Kidney (tissue), 14 donors: ENCODE results near the gene IP6K3. TPM values are rescaled to one million over a fixed set of nuclear protein-coding genes. Genes with fewer than 3 reads are reported as not detected.

Experiments
- DNase-seq, 5 donors: peaks; one replicate each; pipeline ENCODE4 v3.0.0-alpha.2; 2013 to 2020
- FAIRE-seq: peaks from 2 replicates; lab custom pipeline; 2012; peaks lifted over from hg19 to GRCh38; lab: Jason Lieb, UNC
- H3K27ac ChIP-seq, 2 donors: one replicate each; pipeline ENCODE4 v1.7.0; 2013; ENCODE audit warnings: low read depth in 2 of 2, low read length in 2 of 2, inconsistent platforms in 1 of 2
- H3K27me3 ChIP-seq: one replicate; pipeline ENCODE4 v1.7.1; 2013; ENCODE audit warnings: low read length, inconsistent platforms; ENCODE audit not compliant: control insufficient read depth, insufficient read depth
- H3K36me3 ChIP-seq, 3 donors: one replicate each; pipeline versions ENCODE4 v1.7.0 to v1.7.1; 2013; ENCODE audit warnings: low read length in 3 of 3, control low read depth in 1 of 3, inconsistent platforms in 1 of 3; ENCODE audit not compliant: insufficient read depth in 3 of 3, control insufficient read depth in 2 of 3
- H3K4me1 ChIP-seq, 3 donors: one replicate each; pipeline versions ENCODE4 v1.7.0 to v1.7.1; 2013; ENCODE audit warnings: low read length in 3 of 3, inconsistent platforms in 1 of 3, low read depth in 1 of 3; ENCODE audit not compliant: control insufficient read depth in 2 of 3, insufficient read depth in 2 of 3
- H3K4me3 ChIP-seq, 3 donors: one replicate each; pipeline versions ENCODE4 v1.7.0 to v1.8.1; 2013; ENCODE audit warnings: low read length in 3 of 3, control low read depth in 1 of 3, inconsistent platforms in 1 of 3
- H3K9ac ChIP-seq, 3 donors: one replicate each; pipeline versions ENCODE4 v1.7.0 to v1.7.1; 2013; ENCODE audit warnings: low read length in 3 of 3, control low read depth in 1 of 3, inconsistent platforms in 1 of 3
- H3K9me3 ChIP-seq, 3 donors: one replicate each; pipeline versions ENCODE4 v1.7.0 to v1.7.1; 2013; ENCODE audit warnings: low read length in 3 of 3, control low read depth in 1 of 3, inconsistent platforms in 1 of 3; ENCODE audit not compliant: control insufficient read depth in 2 of 3, insufficient read depth in 1 of 3
- intact Hi-C: fragments of 100-400 bp; cut with DNase I; formaldehyde crosslinking; loops from one replicate; pipeline ENCODE4 v1.11.1; 2022
- polyA plus RNA-seq: library from polyadenylated mRNA; stranded (reverse); fragments of 350-450 nt; fragmentation: Illumina TruSeq; extraction: RNeasy Lipid Tissue Mini Kit (QIAGEN cat#74804); gene quantifications from one replicate; pipeline ENCODE4 v1.2.3, GENCODE V29; 2014; ENCODE audit warnings: low read depth, low replicate concordance; ENCODE audit not compliant: insufficient read depth
- total RNA-seq: library from RNA; stranded (reverse); fragmentation: NEBNext Ultra II Directional; extraction: Animal tissue kit (Norgen Biotek cat#: 25700); gene quantifications from one replicate; pipeline ENCODE4 v1.2.1, GENCODE V29; 2021
- TF ChIP-seq, protein P1 (sequence below): IDR thresholded peaks from 3 replicates; pipeline ENCODE4 v1.5.1; 2012; ENCODE audit warnings: mild to moderate bottlenecking, moderate library complexity, borderline replicate concordance; ENCODE audit not compliant: insufficient read depth; ENCODE audit errors: extremely low read depth
- donor health status: control.
- donor health status: control.
- donor health status: control.
- donor health status: control.
- donor health status: control.
- donor health status: DM: yes; HTN: yes; CAD: no.
- donor health status: Normal renal cell carcinoma (clear cell type).

IP6K3 gene
- total and polyA plus RNA-seq, 2 donors from 2014 or later = 0.47 to 4.0 TPM

DNA sequence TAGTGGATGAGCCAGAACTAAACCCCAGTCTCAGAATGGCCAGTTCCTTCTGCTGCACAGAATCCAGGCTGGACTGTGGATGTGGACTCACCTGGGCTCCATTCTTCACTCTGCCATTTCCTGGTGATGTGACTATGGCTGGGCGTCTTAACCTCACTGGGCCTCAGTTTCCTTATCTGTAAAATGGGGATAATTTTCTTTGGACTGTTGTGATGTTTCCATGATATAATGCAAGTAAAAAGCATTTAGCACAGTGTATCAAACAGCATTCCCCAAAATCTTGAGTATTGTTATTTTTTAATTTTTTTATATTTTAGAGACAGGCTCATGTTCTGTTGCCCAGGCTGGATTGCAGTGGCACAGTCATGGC is 5.9 kb upstream of the IP6K3 start:
- no peaks in the 10 kb centered on the region for H3K4me1 ChIP-seq
- TF ChIP-seq, protein P1, sequence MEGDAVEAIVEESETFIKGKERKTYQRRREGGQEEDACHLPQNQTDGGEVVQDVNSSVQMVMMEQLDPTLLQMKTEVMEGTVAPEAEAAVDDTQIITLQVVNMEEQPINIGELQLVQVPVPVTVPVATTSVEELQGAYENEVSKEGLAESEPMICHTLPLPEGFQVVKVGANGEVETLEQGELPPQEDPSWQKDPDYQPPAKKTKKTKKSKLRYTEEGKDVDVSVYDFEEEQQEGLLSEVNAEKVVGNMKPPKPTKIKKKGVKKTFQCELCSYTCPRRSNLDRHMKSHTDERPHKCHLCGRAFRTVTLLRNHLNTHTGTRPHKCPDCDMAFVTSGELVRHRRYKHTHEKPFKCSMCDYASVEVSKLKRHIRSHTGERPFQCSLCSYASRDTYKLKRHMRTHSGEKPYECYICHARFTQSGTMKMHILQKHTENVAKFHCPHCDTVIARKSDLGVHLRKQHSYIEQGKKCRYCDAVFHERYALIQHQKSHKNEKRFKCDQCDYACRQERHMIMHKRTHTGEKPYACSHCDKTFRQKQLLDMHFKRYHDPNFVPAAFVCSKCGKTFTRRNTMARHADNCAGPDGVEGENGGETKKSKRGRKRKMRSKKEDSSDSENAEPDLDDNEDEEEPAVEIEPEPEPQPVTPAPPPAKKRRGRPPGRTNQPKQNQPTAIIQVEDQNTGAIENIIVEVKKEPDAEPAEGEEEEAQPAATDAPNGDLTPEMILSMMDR = no peak
- FAIRE-seq (no peak), DNase-seq (no peak)
- no peaks in the 10 kb centered on the region for H3K36me3 ChIP-seq
- H3K4me3 ChIP-seq = no peak overlapping the region
- no peaks in the 10 kb centered on the region for H3K27me3 ChIP-seq
- H3K9me3 ChIP-seq = no peaks in the 10 kb centered on the region
- H3K9ac ChIP-seq = no peak overlapping the region
- intact Hi-C loops = no loop called here
- no peak overlapping the region for H3K27ac ChIP-seq

DNA sequence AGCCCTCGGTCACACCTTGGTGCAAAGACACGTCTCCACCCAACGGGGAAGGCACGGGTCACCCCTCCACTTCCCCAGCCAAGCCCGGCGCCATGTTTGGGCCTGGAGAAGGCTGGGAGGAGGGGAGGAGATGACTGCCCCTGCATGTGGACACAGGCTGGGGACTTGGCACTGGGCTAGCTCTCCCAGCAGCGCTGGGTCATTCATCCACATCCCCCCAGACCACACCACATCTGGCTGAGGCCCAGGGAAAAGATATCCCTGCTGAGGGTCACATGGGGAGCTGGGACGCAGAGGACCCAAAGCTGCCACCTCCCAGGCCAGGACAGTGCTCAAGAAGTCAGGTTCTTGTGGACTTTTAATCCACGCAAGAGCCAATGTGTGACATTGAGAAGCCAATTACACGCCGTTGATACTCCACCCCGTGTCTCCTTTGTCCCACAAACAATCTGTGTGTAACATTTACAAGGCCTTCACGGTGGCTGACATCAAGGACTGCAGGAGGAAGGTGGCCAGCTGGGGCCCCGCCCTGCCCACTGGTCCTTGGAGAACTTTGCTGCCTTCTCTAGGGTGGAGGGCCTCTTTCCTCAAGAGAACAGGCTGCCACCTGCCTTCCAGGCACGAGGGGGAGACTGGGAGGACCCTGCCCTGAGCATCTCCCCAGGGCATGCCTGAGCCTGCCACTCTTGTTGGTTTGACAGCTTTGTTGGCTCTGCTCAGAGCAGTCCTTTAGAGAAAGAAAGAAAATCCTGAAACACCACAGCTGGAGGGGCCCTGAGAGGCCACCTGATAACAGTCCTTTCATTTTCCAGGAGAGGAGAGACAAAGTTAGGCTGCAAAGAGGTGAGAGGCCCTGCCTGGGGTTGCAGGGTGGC is 5.3 kb upstream of the IP6K3 start:
- TF ChIP-seq, protein P1 = no peak
- Histone ChIP-seq H3K4me3 (no peak overlapping the region), H3K27ac (no peak overlapping the region), H3K9ac (no peak overlapping the region), H3K9me3 (no peaks in the 10 kb centered on the region), H3K36me3 (no peaks in the 10 kb centered on the region), H3K27me3 (no peaks in the 10 kb centered on the region), H3K4me1 (peaks cover 0 to 4% (median 0%) of the 10 kb centered on the region in 3 donors)
- intact Hi-C loops = no loop called here
- FAIRE-seq = no peak
- DNase-seq = peak in 2 of 5 donors; percentile 51 to 62

DNA sequence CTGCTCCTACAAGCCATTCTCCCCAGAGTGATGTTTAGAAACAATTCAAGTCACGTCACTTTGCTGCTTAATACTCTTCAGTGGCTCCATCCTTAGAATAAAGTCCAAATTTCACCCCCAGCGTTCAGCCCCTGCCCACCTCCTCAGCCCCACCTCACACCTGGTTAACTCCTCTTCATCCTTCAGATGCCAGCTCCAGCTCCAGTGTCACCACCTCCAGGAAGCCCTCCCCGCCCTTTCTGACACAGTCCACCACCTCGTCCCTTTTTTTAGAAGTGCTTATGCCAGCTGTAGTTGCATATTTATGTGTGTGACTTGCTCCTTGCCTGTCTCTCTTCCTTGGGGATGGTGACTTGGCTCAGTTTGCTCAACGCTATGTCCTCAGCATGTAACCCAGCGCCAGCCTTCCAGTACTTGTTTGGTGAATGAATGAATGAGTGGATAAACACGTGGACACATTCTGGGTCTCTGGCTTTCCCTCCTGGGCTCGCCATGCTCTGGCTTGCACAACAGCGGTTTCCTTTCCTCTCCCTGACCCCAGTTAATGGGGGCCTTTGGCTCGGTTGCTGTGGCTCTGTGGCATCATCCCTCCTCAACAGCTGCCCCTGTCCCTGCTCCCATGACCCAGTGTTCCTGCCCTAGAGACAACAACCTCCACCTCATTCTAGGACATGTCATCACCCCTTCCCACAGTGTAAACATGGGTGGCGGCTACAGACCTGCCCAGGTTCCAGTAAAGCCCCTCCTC is 3.7 kb upstream of the IP6K3 start:
- Histone ChIP-seq H3K9ac (no peak overlapping the region), H3K27me3 (no peaks in the 10 kb centered on the region), H3K9me3 (no peaks in the 10 kb centered on the region), H3K4me3 (no peak overlapping the region), H3K27ac (no peak overlapping the region), H3K4me1 (peaks cover 0 to 12% (median 2%) of the 10 kb centered on the region in 3 donors), H3K36me3 (no peaks in the 10 kb centered on the region)
- no peak for FAIRE-seq
- TF ChIP-seq, protein P1 = no peak
- DNase-seq = peak in 1 of 5 donors; percentile 81
- intact Hi-C loops = no loop called here
